SJSA1 (cell line): ENCODE measurements around the gene GPR137. TPM values are rescaled to one million over a fixed set of nuclear protein-coding genes. Genes with fewer than 3 reads are reported as not detected.

ENCODE experiments used
- DNase-seq, 2 experiments: peaks; one replicate each; pipeline ENCODE4 v3.0.0-alpha.2; 2015 to 2020; ENCODE audit warnings: low spot score in 2 of 2, low read depth in 1 of 2
- H3K27ac ChIP-seq: fragments of 250-450 bp; sonication (Bioruptor Pico); 2 replicates; pipeline ENCODE4 v1.5.1; 2020; ENCODE audit warnings: mild to moderate bottlenecking, moderate library complexity
- H3K27me3 ChIP-seq: fragments of 250-450 bp; sonication (Bioruptor Pico); replicated peaks from 2 replicates; pipeline ENCODE4 v1.5.1; 2020; ENCODE audit warnings: mild to moderate bottlenecking, moderate library complexity
- H3K36me3 ChIP-seq: fragments of 250-450 bp; sonication (Bioruptor Pico); 2 replicates; pipeline ENCODE4 v1.5.1; 2020; ENCODE audit warnings: mild to moderate bottlenecking
- H3K4me1 ChIP-seq: fragments of 250-450 bp; sonication (Bioruptor Pico); replicated peaks from 2 replicates; pipeline ENCODE4 v1.6.1; 2021; ENCODE audit warnings: mild to moderate bottlenecking
- H3K4me3 ChIP-seq: fragments of 250-450 bp; sonication (Bioruptor Pico); 2 replicates; pipeline ENCODE4 v1.5.1; 2020; ENCODE audit warnings: mild to moderate bottlenecking
- H3K9me3 ChIP-seq: fragments of 250-450 bp; sonication (Bioruptor Pico); replicated peaks from 2 replicates; pipeline ENCODE4 v1.5.1; 2020; ENCODE audit warnings: mild to moderate bottlenecking
- total RNA-seq: library from RNA; depleted of rRNA; stranded (reverse); fragments of >200 nt; shearing (Covaris generic); gene quantifications from 2 replicates; pipeline ENCODE4 v1.2.3, GENCODE V29; 2014; rRNA removed

Gene GPR137
- 25.4 and 46.6 TPM in 2 replicates for total RNA-seq

DNA sequence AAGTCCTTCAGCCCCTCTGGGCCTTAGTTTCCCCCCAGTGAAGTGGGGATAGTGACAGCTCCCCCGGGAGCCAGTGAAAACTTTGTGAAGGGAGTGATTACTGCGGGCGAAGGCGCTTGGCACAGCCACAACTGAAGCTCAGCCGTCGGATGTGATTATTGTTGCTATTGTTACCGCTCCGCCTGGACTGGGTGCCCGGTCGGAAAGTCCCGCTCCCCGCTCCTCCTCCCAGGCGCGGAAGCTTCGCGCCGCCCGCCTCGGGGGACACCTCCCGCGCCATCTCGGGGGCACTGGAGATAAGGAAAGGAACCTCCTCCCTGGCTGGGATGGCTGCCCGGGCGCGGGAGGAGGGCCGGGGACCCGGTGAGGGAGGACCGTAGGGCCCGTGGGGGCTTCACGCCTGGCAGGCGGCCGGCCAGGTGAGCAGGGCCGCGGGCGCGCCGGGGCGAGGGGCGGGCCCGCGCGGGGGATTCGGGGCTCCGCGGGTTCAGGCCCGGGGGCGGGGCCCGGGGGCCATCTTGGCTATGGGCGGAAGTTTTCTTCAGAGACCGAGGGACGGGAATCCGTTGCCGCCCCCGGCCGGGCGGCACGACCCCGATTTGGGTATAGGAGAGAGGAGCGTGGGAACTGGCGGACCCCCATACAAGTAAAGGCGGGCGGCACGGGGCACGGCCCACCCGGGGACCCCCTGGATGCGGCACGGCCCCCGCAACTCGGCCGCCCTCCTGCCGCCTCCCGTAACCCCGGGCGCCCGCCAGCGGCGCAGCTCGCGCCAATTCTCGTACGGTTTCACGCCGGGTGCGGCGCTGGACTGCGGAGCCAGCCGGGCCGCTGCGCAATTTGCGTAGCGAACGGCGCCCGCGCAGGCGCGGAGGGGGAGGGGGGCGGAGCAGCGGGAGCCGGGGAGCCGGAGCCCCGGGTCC, at the start of gene GPR137:
GPR137 (plus strand) TSS at position 887 of the 923 bp plus-strand sequence. CDS start 677 bp downstream, outside the sequence.
- no peaks in the 10 kb centered on the region for H3K9me3 ChIP-seq
- H3K27ac ChIP-seq, result peak within 1 kb of the TSS; percentile 77
- H3K4me3 ChIP-seq, result peak within 1 kb of the TSS; percentile 95
- H3K4me1 ChIP-seq, result peaks cover 20% of the 10 kb centered on the region
- peaks cover 3% of the 10 kb centered on the region for H3K27me3 ChIP-seq
- DNase-seq, result peak; percentile 84 to 98
- H3K36me3 ChIP-seq, result peaks cover 24% of the 10 kb centered on the region

- H3K4me1 ChIP-seq, result peaks cover 32% of the 10 kb centered on the region
- no peaks in the 10 kb centered on the region for H3K27me3 ChIP-seq
Measured at GRCh38 chr11:64237484-64237951, 48.1 kb upstream of the GPR137 start.

GRCh38 chr11:64238076-64238475, 47.6 kb upstream of the GPR137 start:
- peaks cover 38% of the 10 kb centered on the region for H3K4me1 ChIP-seq
- no peak for DNase-seq
- H3K9me3 ChIP-seq, result no peaks in the 10 kb centered on the region
- no peak overlapping the region for H3K4me3 ChIP-seq
- H3K27me3 ChIP-seq, result no peaks in the 10 kb centered on the region
- H3K36me3 ChIP-seq, result peaks cover 45% of the 10 kb centered on the region
- H3K27ac ChIP-seq, result no peak overlapping the region

More at GRCh38 chr11:64237484-64237951, 48.1 kb upstream of the GPR137 start:
- H3K4me3 ChIP-seq, result no peak overlapping the region
- peaks cover 40% of the 10 kb centered on the region for H3K36me3 ChIP-seq
- H3K9me3 ChIP-seq, result no peaks in the 10 kb centered on the region
- DNase-seq, result no peak
- no peak overlapping the region for H3K27ac ChIP-seq

- H3K4me1 ChIP-seq, result peaks cover 39% of the 10 kb centered on the region
- DNase-seq, result no peak
- no peaks in the 10 kb centered on the region for H3K27me3 ChIP-seq
- H3K9me3 ChIP-seq, result no peaks in the 10 kb centered on the region
- no peak overlapping the region for H3K27ac ChIP-seq
- peaks cover 53% of the 10 kb centered on the region for H3K36me3 ChIP-seq
- no peak overlapping the region for H3K4me3 ChIP-seq
Measured at GRCh38 chr11:64238999-64239398, 46.6 kb upstream of the GPR137 start.

DNA sequence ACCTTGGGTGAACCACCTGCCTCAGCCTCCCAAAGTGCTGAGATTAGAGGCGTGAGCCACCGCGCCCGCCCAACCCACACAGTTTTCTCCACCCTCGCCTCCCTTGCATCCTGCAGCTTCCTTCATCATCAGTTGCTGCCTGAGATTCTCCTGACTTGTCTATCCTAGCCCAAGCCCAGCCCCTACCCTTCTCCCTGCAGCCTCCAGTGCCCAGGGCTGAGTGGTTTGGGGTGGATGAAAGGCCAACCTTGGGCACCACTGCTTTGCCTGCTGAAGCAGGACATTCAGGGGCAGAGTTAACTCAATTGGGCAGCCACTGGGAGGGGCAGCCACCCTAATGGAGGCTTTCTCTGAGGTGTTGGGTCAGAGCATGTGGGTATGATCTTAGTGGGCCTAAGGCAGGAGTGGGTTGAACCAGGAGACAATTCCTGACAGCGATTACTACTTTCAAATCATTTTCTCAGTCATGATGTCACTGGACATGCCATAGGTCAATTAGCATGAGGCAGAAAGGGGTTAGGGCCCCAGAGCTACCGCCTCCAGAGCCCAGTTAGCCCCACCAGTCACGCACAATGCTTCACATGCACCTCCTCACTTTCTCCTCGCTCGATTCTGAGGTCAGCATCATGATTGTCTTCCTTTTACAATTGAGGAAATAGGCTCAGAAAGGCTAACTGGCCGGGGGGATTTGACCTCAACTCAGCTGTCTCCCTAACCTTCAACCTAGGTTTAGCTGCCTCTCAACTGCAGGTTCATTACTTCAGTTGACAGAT, 45.8 kb upstream of the GPR137 start:
- H3K4me1 ChIP-seq, result peaks cover 36% of the 10 kb centered on the region
- peak overlapping the region; percentile 91 for H3K27ac ChIP-seq
- H3K4me3 ChIP-seq, result peak overlapping the region; percentile 74

DNA sequence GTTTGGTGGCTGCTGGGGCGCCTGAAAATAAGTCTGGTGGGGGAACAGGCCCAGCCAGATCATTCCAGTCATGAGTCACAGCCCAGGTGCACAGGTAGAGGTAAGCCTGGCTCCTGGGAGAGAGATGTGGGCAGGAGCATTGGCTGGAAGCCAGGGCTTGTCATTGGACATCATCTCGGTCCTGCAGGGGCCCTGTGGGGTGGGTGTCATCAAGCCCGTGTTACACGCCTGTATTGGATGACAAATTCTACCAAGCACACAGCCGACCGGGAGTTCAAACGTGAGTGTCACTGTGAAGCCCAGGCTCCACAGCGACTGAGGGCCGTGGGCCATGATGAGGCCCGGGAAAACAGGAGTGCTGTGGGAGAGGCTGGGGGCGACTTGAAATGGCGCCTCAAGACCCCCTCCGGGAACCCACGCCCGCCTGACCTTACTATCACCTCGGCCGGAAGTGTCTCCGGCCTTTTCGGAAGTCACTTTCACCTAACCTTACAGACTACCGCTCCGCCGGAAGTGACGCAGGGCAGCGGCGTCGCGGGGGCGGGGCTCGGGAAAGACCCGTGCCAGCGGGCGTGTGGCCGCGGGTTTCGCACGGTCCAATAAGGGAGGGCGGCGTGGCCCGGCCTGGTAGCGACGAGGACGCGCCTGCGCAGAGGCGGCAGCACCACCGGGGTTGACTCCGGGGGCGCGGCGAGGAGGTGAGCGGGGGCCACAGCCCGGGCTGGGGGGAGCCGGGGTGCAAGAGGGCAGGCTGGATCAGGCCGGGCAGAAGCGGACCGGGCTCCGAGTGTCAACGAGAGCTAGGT, 45.0 kb upstream of the GPR137 start, which contains the start of gene FKBP2:
FKBP2 (plus strand) TSS at position 661 of the 806 bp plus-strand sequence. CDS start 1,293 bp downstream, outside the sequence.
- peak; percentile 99 for DNase-seq
- Histone ChIP-seq H3K4me1 (peaks cover 36% of the 10 kb centered on the region), H3K27ac (peak within 1 kb of the TSS; percentile 91), H3K36me3 (peaks cover 62% of the 10 kb centered on the region), H3K4me3 (peak within 1 kb of the TSS; percentile 74), H3K9me3 (no peaks in the 10 kb centered on the region), H3K27me3 (no peaks in the 10 kb centered on the region)

More for the DNA sequence above, 45.8 kb upstream of the GPR137 start:
- no peak for DNase-seq
- no peaks in the 10 kb centered on the region for H3K27me3 ChIP-seq
- peaks cover 60% of the 10 kb centered on the region for H3K36me3 ChIP-seq
- H3K9me3 ChIP-seq, result no peaks in the 10 kb centered on the region

- peak; percentile 99 to 100 for DNase-seq
- peaks cover 41% of the 10 kb centered on the region for H3K4me1 ChIP-seq
- no peaks in the 10 kb centered on the region for H3K9me3 ChIP-seq
- H3K36me3 ChIP-seq, result peaks cover 62% of the 10 kb centered on the region
- H3K27me3 ChIP-seq, result no peaks in the 10 kb centered on the region
- peak overlapping the region; percentile 91 for H3K27ac ChIP-seq
- peak overlapping the region; percentile 74 for H3K4me3 ChIP-seq
Measured at GRCh38 chr11:64241241-64241490, 44.5 kb upstream of the GPR137 start.

GRCh38 chr11:64241491-64242374, 43.9 kb upstream of the GPR137 start:
- Histone ChIP-seq H3K4me3 (peak overlapping the region; percentile 74), H3K27ac (peak overlapping the region; percentile 12; the same call in 1 of the 2 replicates), H3K27me3 (no peaks in the 10 kb centered on the region), H3K9me3 (no peaks in the 10 kb centered on the region), H3K4me1 (peaks cover 42% of the 10 kb centered on the region), H3K36me3 (peaks cover 64% of the 10 kb centered on the region)
- DNase-seq, result peak in 1 of 2 experiments; percentile 76

- Histone ChIP-seq H3K27ac (no peak overlapping the region), H3K36me3 (peaks cover 57% of the 10 kb centered on the region), H3K4me3 (no peak overlapping the region), H3K27me3 (no peaks in the 10 kb centered on the region), H3K9me3 (no peaks in the 10 kb centered on the region), H3K4me1 (peaks cover 55% of the 10 kb centered on the region)
- DNase-seq, result no peak
Measured at GRCh38 chr11:64243236-64243854, 42.3 kb upstream of the GPR137 start.

- no peak overlapping the region for H3K27ac ChIP-seq
- no peak for DNase-seq
Measured at GRCh38 chr11:64244107-64244506, 41.5 kb upstream of the GPR137 start.

DNA sequence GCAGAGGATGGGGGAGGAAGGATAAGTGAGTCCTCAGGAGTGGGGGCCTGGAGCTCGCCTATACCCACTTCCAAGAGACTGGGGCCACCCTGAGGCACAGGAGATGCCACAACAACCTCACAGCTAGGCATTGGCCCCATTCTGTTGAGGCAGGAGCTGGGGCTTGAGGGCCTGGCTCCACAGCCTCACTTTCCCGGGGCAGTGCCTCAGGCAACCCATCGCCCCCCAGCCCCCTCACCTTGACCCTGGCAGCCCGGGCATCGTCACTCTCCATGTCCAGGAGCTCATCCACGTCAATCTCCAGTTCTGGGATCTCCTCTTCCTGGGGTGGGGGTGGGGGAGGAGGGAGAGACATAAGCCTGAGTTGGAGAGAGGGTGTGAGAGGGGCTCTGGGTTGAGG, 40.7 kb upstream of the GPR137 start:
- peaks cover 54% of the 10 kb centered on the region for H3K4me1 ChIP-seq
- H3K27me3 ChIP-seq, result no peaks in the 10 kb centered on the region
- H3K36me3 ChIP-seq, result peaks cover 51% of the 10 kb centered on the region
- no peak for DNase-seq
- no peaks in the 10 kb centered on the region for H3K9me3 ChIP-seq
- H3K27ac ChIP-seq, result no peak overlapping the region
- H3K4me3 ChIP-seq, result peak overlapping the region; percentile 79

More at GRCh38 chr11:64244107-64244506, 41.5 kb upstream of the GPR137 start:
- Histone ChIP-seq H3K27me3 (no peaks in the 10 kb centered on the region), H3K36me3 (peaks cover 52% of the 10 kb centered on the region), H3K4me1 (peaks cover 55% of the 10 kb centered on the region), H3K9me3 (no peaks in the 10 kb centered on the region), H3K4me3 (no peak overlapping the region)

- H3K4me3 ChIP-seq, result peak overlapping the region; percentile 79
- DNase-seq, result no peak
- no peaks in the 10 kb centered on the region for H3K9me3 ChIP-seq
- H3K4me1 ChIP-seq, result peaks cover 50% of the 10 kb centered on the region
- H3K27me3 ChIP-seq, result no peaks in the 10 kb centered on the region
- peak overlapping the region; percentile 68 for H3K27ac ChIP-seq
- H3K36me3 ChIP-seq, result peaks cover 47% of the 10 kb centered on the region
Measured at GRCh38 chr11:64245401-64245796, 40.2 kb upstream of the GPR137 start.
